Keratinocyte (primary cell): ENCODE data around the gene PCDH8.

Experiments
- CTCF ChIP-seq, 3 experiments: IDR thresholded peaks in 1 of 3; conservative IDR thresholded peaks in 1 of 3; optimal IDR thresholded peaks in 1 of 3; 2 replicates in 2 of 3; 3 replicates in 1 of 3; pipeline versions ENCODE3 to v1.5.1; 2011; ENCODE audit warnings: low read length in 3 of 3, mild to moderate bottlenecking in 3 of 3, moderate library complexity in 2 of 3, control low read depth in 1 of 3, inconsistent platforms in 1 of 3; ENCODE audit not compliant: insufficient read depth in 2 of 3; ENCODE audit errors: extremely low read depth in 1 of 3
- EZH2 ChIP-seq: IDR thresholded peaks from one replicate; pipeline ENCODE4 v1.6.1; 2012; ENCODE audit warnings: inconsistent platforms, mild to moderate bottlenecking, low read length, moderate library complexity

GRCh38 chr13:52811841-52812240 lies 36.6 kb downstream of the PCDH8 start:
- no peak for TF ChIP-seq CTCF (optimal IDR thresholded peaks at IDR 0.05 in 1 of 3, IDR thresholded peaks at IDR 0.05 in 1 of 3, conservative IDR thresholded peaks at IDR 0.05 in 1 of 3; ENCODE audit: extremely low read depth in 1 of 3, insufficient read depth in 2 of 3, low read length in 3 of 3)
- no peak for TF ChIP-seq EZH2
